ENCODE measurements around the gene CDC42EP3. TPM values are rescaled to one million over a fixed set of nuclear protein-coding genes. Genes with fewer than 3 reads are reported as not detected.

The CDC42EP3 gene
- total RNA-seq, 4 donors from 2014 or later: 12.1 to 54.9 (median 29.9) TPM

GRCh38 chr2:37711308-37711731, 39.9 kb upstream of the CDC42EP3 start:
- ATAC-seq (ENCODE audit: low FRiP score) (no peak), DNase-seq (ENCODE audit: low spot score) (no peak)
- TF ChIP-seq CTCF (IDR thresholded peaks at IDR 0.05): no peak

- ATAC-seq (ENCODE audit: low FRiP score): no peak
- no peak for TF ChIP-seq CTCF (IDR thresholded peaks at IDR 0.05)
- DNase-seq (ENCODE audit: low spot score): no peak
Measured at GRCh38 chr2:37709111-37709510, 37.7 kb upstream of the CDC42EP3 start.

GRCh38 chr2:37708146-37708545, 36.7 kb upstream of the CDC42EP3 start:
- no peak for ATAC-seq (ENCODE audit: low FRiP score)
- no peak for DNase-seq (ENCODE audit: low spot score)
- TF ChIP-seq CTCF (IDR thresholded peaks at IDR 0.05): no peak

- DNase-seq (ENCODE audit: low spot score) (no peak), ATAC-seq (ENCODE audit: low FRiP score) (no peak)
- TF ChIP-seq CTCF (IDR thresholded peaks at IDR 0.05): no peak
Measured at GRCh38 chr2:37707393-37707792, 36.0 kb upstream of the CDC42EP3 start.

GRCh38 chr2:37706334-37707183, 35.1 kb upstream of the CDC42EP3 start:
- DNase-seq (ENCODE audit: low spot score) (no peak), ATAC-seq (ENCODE audit: low FRiP score) (no peak)
- TF ChIP-seq CTCF (IDR thresholded peaks at IDR 0.05): no peak

- ATAC-seq (ENCODE audit: low FRiP score) (no peak), DNase-seq (ENCODE audit: low spot score) (no peak)
- TF ChIP-seq CTCF (IDR thresholded peaks at IDR 0.05): no peak
Measured at GRCh38 chr2:37705191-37705590, 33.7 kb upstream of the CDC42EP3 start.

GRCh38 chr2:37698931-37699481, 27.6 kb upstream of the CDC42EP3 start:
- ATAC-seq (ENCODE audit: low FRiP score) (no peak), DNase-seq (ENCODE audit: low spot score) (no peak)
- TF ChIP-seq CTCF (IDR thresholded peaks at IDR 0.05): no peak

Measured in omental fat pad (tissue), 4 donors.